Large intestine (tissue), 3 donors: Measurements from ENCODE around the gene CLSTN2. TPM values are rescaled to one million over a fixed set of nuclear protein-coding genes. Genes with fewer than 3 reads are reported as not detected.

Experiments used
- DNase-seq, 2 donors: peaks; one replicate each; pipeline versions ENCODE4 v3.0.0 to v3.0.0-alpha.2; 2013
- H3K27ac ChIP-seq: one replicate; pipeline ENCODE4 v1.5.1; 2013; ENCODE audit warnings: low read length
- H3K27me3 ChIP-seq: 2 replicates; pipeline ENCODE4 v1.6.1; 2013; ENCODE audit warnings: low read length; ENCODE audit not compliant: control insufficient read depth, insufficient read depth
- H3K36me3 ChIP-seq: 2 replicates; pipeline ENCODE4 v1.6.1; 2013; ENCODE audit warnings: low read length; ENCODE audit not compliant: control insufficient read depth, insufficient read depth
- H3K4me1 ChIP-seq: one replicate; pipeline ENCODE4 v1.6.1; 2013; ENCODE audit warnings: low read length; ENCODE audit not compliant: control insufficient read depth, insufficient read depth
- H3K4me3 ChIP-seq: one replicate; pipeline ENCODE4 v1.5.1; 2013; ENCODE audit warnings: low read length
- H3K9me3 ChIP-seq: one replicate; pipeline ENCODE4 v1.6.1; 2013; ENCODE audit warnings: mild to moderate bottlenecking, low read depth, low read length, moderate library complexity; ENCODE audit not compliant: control insufficient read depth
- WGBS: methylation state at CpG from one replicate; pipeline ENCODE4 v1.1.5; 2013; ENCODE audit warnings: low lambda C conversion rate; ENCODE audit not compliant: insufficient coverage; 5-methylcytosine and 5-hydroxymethylcytosine counted together
- polyA plus RNA-seq: library from polyadenylated mRNA; unstranded; fragments of 120-200 nt; gene quantifications from one replicate; pipeline ENCODE4 v1.2.1, GENCODE V29; 2013

The CLSTN2 gene
- polyA plus RNA-seq, 1 donor: 1.8 TPM

DNA sequence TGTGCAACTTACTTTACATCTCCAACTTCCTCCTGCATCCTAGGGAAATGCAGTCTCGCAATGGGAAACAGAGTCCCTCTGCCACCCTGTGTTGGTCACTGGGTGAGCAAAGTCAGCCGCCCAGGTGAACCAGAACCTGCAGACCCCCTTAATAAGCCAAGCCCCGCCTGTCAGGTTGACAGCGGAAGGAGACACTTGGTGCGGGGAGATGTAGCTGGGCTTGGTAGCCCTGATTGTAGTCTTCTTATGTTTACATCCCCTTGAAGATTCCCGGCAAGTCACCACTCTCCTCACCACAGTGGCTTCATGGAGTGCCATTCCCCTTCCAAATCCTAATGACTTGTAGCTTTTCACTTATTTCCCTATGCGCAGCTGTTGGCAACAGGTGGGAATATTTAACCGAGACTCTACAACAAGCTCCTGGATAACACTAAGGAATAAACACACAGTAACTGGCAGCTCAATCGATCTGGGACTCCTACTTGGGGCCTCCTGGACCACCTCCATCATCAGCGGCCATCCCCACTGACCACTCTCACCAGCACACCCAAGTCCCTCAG is 17.7 kb upstream of the CLSTN2 start:
- Histone ChIP-seq H3K9me3 (no peaks in the 10 kb centered on the region), H3K4me1 (no peaks in the 10 kb centered on the region), H3K36me3 (no peaks in the 10 kb centered on the region), H3K27me3 (peaks cover 13% of the 10 kb centered on the region), H3K4me3 (no peak overlapping the region), H3K27ac (no peak overlapping the region)
- no peak for DNase-seq
- 86% methylated on average over 1 of the region's 10 CpGs for WGBS

DNA sequence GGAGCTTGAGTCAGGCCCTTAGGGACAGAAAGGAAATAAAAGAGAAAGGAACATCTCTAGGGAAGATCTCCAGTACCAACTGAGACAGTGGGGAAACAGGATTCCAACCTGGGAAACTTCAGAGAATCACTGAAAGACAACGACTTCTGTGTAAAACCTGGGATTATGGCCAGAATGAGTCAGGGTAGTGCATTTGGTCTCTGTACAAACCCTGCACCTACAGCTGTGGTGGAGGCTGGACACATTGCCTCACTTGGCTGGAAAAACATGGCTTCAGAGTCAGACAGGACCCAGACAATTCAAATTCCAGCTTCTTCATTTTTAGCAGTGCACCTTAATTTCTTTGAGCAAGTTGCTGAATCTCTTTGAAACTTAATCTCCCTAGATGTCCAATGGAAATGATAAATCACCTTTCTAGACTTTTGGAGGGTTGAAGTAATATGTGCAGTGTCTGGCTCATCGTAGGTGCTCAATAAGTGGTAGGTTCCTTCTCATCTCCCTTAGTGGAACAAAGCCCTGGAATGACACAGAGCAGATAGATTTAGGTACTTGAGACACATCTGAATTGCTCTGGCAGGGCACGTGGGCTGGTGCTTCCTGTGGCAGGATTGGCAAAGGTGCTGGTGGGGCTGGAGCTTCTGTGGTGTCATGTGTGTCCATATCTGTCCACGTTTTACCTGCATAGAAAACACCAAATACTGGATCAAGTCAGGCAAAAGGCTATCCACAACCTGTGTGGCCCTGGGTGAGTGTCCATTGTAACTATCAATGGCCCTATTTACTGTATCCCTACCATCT is 6.1 kb upstream of the CLSTN2 start:
- peaks cover 19% of the 10 kb centered on the region for H3K27me3 ChIP-seq
- WGBS: no CpG with 5 or more reads among the region's 4 CpGs
- DNase-seq: no peak
- no peaks in the 10 kb centered on the region for H3K9me3 ChIP-seq
- H3K27ac ChIP-seq: no peak overlapping the region
- no peaks in the 10 kb centered on the region for H3K36me3 ChIP-seq
- no peak overlapping the region for H3K4me3 ChIP-seq
- no peaks in the 10 kb centered on the region for H3K4me1 ChIP-seq

DNA sequence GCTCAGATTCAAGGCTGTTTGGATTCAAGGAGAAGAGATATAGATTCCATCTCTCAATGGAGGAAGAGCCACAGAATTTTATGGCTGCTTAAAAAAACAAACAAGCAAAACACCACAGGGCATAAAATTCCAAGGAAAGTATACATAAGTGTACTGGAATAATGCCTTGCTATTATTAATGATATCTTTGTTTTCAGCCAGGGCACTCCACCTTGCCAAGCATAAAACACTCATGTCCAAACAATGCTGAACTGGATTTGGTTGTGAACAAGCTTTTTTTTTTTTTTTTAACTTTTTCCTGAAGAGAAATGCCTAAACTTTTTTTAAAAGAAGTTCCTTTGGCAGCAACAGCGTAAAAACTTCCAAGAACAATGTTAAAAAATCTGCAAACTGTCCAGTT is 4.8 kb upstream of the CLSTN2 start:
- Histone ChIP-seq H3K27ac (no peak overlapping the region), H3K27me3 (peaks cover 29% of the 10 kb centered on the region), H3K4me3 (no peak overlapping the region), H3K36me3 (no peaks in the 10 kb centered on the region), H3K9me3 (no peaks in the 10 kb centered on the region), H3K4me1 (peaks cover 2% of the 10 kb centered on the region)
- DNase-seq: no peak
- no CpG with 5 or more reads among the region's 1 CpG for WGBS

DNA sequence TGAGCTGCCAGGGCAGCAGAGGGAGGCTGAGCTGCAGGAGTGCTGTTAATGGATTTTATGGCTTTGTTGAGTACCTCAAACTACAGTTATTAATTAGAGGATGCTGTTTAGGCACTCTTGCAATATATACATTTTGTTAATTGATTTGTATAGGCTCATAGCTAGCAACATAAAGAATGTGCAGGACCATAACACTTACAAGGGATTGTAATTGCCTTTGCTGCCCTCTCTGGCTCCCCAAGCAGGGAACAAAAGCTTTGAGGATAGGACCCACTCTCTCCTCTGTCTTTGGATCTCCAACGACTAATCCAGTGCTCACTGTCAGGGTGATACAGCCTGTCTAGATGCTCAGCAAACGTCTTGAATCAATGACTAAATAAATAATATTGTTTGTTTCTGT is 1.2 kb upstream of the CLSTN2 start:
- Histone ChIP-seq H3K36me3 (no peaks in the 10 kb centered on the region), H3K4me1 (peaks cover 8% of the 10 kb centered on the region), H3K9me3 (no peaks in the 10 kb centered on the region), H3K27ac (no peak overlapping the region), H3K4me3 (no peak overlapping the region), H3K27me3 (peaks cover 44% of the 10 kb centered on the region)
- no peak for DNase-seq
- WGBS: no CpG with 5 or more reads among the region's 2 CpGs

DNA sequence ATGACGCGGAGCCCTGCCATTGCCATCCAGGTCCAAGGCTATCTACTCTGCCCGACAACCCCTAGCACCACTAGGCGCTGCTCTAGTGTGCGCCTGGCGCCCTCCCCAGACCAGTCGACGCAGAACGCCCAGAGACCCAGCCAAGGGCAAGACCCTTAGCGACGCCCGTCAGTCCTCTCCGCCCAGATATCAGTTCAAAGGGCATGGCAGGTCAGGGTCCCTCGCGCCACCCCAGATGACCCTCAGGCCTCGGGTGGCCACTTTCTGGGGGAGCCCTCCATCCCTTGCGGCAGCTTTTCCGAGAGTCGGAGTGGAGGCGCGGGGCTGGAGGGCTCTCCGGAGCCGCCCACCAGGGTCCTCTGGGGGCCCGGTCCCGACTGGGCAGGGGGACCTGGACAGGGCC is 371 bp upstream of the CLSTN2 start:
- Histone ChIP-seq H3K9me3 (no peaks in the 10 kb centered on the region), H3K27ac (no peak overlapping the region), H3K4me3 (peak overlapping the region; percentile 43), H3K27me3 (peaks cover 43% of the 10 kb centered on the region), H3K4me1 (peaks cover 8% of the 10 kb centered on the region), H3K36me3 (no peaks in the 10 kb centered on the region)
- WGBS: no CpG with 5 or more reads among the region's 25 CpGs
- DNase-seq: peak; percentile 29 to 52

DNA sequence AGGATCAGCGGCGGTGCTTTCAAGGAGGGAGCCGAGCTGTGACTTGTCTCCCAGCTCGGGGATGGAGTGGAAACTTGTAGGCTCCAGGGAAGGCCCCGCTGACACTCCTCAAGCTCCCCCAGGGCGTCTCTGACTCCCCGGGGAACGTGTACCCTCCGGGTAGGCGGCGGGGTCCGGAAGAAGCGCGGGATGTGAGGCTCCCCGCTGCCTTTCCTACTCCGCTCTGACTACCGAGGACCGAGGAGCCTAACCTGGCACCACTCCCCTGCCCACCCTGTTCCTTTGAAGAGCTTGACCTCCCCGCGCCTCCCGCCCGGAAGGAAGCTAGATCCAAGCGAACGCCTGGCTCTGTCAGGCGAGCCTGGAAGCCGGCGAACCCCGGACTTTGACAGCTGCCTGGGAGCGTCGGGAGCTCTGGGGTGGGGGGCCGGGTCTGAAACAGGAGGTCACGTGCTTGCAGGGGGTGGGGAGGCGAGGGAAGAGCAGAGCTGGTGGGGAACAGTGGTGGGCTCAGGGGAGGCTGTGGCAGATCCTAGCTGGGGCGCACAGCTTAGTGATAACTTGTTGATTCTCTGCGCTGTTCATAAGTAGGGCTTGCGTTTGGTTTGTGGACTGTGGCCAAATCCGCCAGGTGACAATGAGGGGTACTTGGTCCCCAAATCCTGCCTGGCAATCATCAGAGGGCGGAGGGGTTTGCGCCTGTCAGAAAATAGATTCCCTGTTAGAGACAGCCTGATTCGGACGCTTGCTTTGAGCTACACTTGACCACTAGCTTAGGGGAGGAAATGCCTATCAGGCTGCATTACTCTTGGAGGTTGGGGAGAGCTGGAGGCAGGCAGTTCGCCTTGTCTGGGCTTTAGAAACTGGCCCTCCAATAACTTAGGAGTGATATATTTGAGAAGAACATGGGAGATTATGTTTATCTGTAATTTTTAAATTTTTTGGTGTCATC is 1.2 kb downstream of the CLSTN2 start:
- Histone ChIP-seq H3K36me3 (no peaks in the 10 kb centered on the region), H3K4me1 (peaks cover 8% of the 10 kb centered on the region), H3K27me3 (peaks cover 43% of the 10 kb centered on the region), H3K27ac (no peak overlapping the region), H3K9me3 (no peaks in the 10 kb centered on the region), H3K4me3 (peak overlapping the region; percentile 30)
- DNase-seq: peak; percentile 35 to 71
- no CpG with 5 or more reads among the region's 42 CpGs for WGBS

DNA sequence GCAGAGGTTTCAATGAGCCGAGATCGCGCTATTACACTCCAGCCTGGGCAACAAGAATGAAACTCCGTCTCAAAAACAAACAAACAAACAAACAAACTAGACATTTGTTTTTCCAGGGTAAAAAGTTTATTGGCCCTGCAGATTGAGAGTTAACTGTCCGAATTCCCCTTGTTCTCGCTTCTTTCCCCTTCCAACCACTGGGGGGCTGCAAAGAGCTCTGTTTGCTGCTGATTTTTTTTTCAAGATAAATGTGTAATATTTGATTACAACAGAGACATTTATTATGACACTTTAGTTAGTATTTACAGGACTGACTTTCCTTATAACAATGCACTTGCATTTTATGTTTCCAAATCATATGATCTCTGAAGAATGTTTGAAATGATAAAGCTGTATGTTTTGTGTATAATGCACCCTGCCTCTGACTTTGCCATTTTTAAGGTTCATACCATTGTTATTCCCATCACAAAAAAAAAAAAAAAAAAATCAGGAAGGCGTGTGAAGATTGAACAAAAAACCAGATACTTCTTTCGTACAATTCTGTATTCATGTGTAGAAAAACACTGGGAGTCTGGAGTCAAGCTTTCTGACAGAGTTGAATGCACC is 2.8 kb downstream of the CLSTN2 start:
- Histone ChIP-seq H3K36me3 (no peaks in the 10 kb centered on the region), H3K9me3 (no peaks in the 10 kb centered on the region), H3K4me1 (peaks cover 8% of the 10 kb centered on the region), H3K27me3 (peaks cover 40% of the 10 kb centered on the region), H3K4me3 (no peak overlapping the region), H3K27ac (no peak overlapping the region)
- DNase-seq: peak in 1 of 2 donors; percentile 19
- WGBS: 30% methylated on average over 2 of the region's 8 CpGs

DNA sequence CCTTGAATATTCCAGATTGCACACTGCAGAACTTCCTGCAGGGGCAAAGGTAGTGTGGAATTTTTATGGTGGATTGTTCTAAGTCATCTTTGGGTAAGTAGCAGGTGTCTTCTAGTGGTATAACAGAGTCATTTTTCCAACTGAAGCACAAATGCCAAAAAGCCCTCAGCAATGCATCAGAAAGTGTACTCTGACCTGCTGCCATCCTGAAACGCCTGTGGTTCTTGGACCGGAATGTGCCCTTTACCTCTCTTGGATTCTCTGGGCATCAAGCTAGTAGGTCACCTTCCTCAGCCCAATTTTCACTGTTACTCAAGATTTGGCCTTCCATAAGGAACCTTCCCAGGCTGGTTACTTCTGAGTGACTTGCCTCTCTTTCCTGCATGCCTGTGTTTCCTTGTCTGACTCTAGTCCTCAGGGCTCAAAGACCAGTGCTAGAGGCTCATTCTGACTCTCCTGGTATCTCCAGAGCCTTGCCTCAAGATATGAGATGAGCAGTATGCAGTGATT is 4.8 kb downstream of the CLSTN2 start:
- no peak for DNase-seq
- Histone ChIP-seq H3K27ac (no peak overlapping the region), H3K4me1 (peaks cover 6% of the 10 kb centered on the region), H3K4me3 (no peak overlapping the region), H3K9me3 (no peaks in the 10 kb centered on the region), H3K27me3 (peaks cover 25% of the 10 kb centered on the region), H3K36me3 (no peaks in the 10 kb centered on the region)
- no CpG with 5 or more reads among the region's 2 CpGs for WGBS

DNA sequence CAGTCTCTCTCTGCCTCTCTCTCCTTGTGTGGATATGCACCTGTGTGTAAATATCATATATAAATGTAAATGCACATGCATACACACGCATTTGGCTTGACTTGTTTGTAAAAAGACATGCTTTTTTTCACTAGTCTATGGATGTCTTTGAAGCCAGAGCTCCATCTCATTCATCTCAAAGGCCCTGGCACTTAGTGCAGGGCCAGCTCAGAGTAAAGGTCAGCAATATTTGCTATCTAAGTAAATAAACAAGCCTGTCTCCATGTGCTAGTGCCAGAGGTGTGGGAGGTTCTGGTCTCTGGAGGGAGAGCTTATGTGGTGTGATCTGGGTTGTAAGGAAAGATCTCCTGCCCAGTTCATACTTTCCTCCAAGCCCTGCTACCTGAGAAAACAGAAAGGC is 5.6 kb downstream of the CLSTN2 start:
- H3K36me3 ChIP-seq: no peaks in the 10 kb centered on the region
- no peak overlapping the region for H3K27ac ChIP-seq
- peak in 1 of 2 donors; percentile 21 for DNase-seq
- peaks cover 22% of the 10 kb centered on the region for H3K27me3 ChIP-seq
- no peaks in the 10 kb centered on the region for H3K9me3 ChIP-seq
- WGBS: no CpG with 5 or more reads among the region's 1 CpG
- H3K4me3 ChIP-seq: no peak overlapping the region
- peaks cover 6% of the 10 kb centered on the region for H3K4me1 ChIP-seq

DNA sequence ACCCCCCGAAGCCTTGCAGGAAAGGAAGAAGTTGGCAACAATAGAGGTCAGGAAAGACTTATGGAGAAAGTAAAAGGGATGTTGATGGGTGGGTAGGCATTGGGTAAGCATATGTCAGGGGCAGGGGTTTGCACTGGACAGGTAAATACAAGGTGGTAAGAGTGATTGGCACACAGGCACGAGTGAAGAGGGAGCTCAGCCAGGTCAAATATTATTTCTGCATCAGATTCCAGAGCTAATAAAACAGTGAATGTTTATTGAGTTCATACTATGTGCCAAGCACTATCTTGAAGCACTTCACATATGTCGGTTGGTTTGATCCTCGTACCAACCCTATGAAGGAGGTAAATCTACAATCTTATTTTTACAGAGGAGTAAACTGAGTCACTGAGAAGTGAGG is 6.6 kb downstream of the CLSTN2 start:
- DNase-seq: no peak
- no peak overlapping the region for H3K27ac ChIP-seq
- no CpG with 5 or more reads among the region's 4 CpGs for whole genome bisulfite sequencing
- H3K9me3 ChIP-seq: no peaks in the 10 kb centered on the region
- peaks cover 17% of the 10 kb centered on the region for H3K27me3 ChIP-seq
- H3K36me3 ChIP-seq: no peaks in the 10 kb centered on the region
- no peak overlapping the region for H3K4me3 ChIP-seq
- H3K4me1 ChIP-seq: no peaks in the 10 kb centered on the region
